Activated CD4-positive, CD25-positive, alpha-beta regulatory T cell (primary cell): Measurements from ENCODE around the gene PACRG.

Source experiments
- DNase-seq, 4 experiments: peaks; one replicate each; lab custom pipeline; 2025; lab: John Stamatoyannopoulos, UW

Gene PACRG

DNA sequence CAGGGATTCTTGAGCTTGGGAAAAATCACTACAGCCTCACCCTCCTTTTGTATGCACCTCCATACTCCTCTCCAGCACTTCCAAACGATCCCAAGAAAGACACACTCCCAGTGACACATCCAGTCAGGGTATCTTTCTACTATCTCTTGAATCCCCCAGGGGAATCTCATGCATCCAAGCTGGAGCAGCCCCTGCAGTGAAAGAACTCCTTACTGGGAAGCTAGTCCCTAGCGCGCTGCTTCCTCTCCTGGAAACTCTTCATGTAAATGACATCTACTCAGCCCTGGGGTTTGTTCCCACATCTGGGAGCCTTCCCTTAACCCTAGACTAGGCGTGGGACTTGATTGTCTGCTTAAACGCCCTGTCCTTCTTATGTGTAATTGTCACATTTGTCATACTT, 357.7 kb downstream of the PACRG start:
- DNase-seq: no peak

DNA sequence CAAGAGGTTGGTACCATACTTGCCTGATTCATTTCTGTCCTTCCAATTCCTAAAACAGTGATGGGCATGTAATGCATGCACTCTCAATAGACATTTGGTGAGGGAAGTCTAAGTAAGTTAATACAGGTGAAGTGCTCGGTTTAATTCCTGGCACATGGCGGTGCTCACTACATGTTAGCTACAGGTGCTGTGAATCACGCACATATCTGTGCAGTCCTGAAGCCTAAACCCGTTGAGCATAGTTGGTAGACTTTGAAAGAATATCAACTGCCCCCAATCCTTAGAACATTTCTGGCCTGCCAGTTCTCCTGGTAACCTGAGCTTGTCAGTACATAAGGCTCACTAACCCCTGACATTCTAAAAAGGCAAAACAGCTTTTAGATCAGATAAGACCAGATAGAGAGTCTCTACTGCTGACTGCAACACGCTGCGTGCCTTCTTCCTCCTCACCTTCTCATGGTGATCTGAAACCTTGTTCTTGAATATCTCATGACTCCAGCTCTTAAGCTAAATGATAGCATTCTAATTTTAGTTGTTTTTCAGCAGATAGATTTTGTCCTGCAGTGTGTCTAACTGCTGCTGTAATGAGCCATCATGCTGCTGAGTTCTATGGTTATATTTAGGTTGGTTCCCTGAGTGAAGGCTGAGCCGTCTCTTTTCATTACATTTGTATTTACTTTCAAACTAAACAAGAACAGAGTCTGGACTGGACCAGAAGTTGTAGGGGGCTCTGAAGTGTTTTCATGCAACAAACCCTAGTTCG, 358.3 kb downstream of the PACRG start:
- DNase-seq: no peak

DNA sequence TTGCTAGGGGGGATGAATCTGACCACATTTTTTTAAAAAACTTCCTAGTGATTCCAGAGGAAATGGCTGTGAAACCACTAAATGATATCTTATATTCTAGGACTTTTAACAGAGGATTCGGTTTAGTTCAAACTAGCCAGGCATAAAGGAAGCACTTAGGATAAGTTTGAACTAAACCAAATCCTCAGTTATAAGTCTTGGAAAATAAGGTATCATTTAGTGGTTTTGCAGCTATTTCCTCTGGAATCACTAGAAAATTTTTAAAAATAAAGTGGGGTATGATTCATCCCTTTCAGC, 358.8 kb downstream of the PACRG start:
- DNase-seq: no peak

DNA sequence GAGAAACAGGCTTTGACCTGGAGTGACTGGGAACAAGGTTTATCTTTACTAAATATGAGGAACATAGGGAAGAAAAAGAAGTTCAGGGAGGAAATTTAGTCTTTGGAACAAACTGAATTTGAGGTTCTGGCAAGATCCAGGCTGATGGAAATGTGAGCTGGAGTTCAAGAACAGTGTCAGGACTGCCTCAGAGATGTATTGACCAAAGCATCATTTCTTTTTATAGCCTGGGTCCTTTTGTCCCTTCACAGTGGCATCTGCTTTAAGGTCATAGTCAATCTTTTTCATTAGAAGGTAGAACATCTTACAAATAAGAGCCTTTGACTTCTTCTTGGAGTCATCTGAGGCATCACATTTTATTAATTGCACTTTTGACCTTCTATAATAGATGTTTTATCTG, 360.2 kb downstream of the PACRG start:
- no peak for DNase-seq

DNA sequence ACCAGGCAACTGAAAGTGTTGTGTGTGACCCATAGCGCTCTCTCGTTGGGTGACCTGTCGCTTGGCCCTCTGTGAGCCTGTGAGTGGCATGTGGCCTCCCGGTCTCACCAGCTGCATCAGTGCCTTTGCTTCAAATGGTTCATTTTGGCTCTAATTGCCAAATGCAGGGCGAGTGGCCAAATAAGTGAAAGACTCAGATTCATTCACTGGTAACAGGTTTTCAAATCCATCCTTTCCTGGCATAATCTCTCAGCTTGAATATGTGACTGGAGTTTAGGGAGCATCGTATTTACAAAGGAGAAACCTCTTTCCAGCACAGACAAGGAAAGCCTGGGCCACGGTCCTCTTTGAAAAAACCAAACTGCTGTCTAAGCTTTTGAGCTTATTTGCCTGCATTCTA, 365.1 kb downstream of the PACRG start:
- DNase-seq: no peak

DNA sequence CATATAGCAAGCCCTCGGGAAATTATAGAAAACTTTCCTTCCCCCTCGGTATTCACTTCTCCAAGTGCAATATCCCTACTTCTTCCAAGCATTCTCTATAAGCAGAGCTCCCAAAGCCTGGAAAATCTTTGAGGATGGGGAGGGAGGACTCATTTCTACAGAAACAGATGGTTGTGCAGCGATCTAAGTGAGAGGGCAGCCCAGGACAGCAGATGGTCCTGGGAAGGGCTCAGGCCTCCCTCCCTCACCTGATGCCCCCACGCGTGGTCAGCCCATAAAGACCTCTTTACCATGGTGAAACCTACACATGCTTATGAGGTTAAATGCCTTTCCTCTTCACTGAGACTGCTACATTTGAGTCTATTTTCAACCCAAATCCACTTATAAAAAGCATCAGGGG, 367.1 kb downstream of the PACRG start:
- no peak for DNase-seq

DNA sequence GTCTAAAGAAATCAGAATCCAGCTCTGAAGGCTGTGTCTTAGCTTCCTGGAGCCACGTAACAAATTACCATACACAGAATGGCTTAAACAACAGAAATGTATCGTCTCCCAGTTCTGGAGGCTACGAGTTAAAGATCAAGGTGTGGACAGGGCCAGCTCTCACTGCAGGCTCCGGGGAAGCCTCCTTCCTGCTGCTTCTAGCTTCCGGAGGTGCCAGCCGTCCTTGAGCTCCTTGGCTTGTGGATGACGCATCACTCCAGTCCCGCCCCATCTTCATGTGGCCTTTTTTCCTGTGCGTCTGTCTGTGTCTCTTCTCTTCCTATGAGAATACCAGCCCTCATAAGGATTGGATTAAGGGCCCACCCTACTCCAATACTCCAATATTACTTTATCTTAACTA, 367.6 kb downstream of the PACRG start:
- DNase-seq: no peak

DNA sequence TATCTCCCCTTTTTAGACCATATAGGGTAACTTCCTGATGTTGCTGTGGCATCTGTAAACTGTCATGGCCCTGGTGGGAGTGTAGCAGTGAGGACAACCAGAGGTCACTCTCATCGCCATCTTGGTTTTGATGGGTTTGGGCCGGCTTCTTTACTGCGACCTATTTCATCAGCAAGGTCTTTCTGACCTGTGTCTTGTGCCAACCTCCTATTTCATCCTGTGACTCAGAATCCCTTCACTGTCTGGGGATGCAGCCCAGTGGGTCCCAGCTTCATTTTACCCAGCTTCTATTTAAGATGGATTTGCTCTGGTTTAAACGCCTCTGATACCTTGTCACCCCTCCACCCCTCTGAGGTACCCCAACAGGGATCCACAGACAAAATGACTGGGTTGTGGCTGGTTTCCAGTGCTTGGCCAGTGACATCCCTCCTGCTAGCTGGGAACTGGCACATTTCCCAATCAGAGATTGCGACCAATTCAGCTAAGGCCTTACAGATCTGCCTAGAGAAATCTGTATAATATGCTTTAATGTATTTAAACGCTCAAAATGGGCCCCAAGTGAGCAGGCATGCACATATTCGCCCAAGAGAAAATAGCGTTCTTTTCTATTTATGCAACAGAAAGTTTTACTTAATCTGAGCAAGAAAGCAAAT, 371.2 kb downstream of the PACRG start:
- DNase-seq: no peak

DNA sequence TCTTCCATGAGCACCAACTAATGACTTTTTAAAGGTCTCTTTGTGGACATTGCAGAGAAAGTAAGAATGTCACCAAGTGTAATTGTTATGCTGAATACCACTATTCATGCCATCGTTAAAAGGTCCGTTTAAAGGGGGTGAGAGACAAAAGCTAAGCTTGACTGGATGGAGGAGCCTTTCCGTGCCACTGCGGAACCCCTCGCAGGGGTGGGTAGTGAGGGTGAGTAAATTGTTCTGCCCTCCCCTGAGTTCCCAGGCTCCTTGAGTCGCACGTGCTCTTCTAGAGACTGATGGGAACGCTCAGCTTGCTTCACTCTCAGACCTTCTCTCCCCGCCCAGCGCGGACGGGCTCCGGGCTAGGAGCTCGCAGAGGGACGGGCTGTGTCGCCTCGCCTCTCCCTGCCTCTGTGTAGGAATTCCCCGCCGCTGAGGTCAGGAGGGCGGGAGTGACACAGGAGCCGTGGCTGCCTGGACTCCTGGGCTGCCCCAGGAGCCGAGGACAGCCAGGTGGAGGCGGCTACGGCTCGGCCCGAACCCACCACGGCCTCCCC, 371.9 kb downstream of the PACRG start:
- no peak for DNase-seq

DNA sequence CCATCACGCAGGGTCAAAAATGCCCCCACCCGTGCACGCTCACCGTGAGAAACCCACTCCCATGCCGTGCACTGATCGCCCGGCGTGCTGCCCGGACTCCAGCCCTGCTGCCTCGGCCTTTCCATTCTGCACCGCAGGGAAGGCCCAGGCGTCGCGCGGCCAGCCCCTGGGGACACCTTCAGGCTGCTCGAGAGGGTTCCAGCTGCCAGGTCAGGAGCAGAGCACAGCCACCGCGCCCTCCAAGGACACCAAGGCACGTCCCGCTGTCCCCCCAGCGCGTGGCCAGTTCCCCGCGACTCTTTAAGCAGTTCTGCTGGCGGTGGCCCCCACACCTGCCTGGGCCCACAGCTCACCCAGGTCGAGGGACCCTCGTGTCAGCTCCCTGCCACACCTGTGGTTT, 372.5 kb downstream of the PACRG start:
- DNase-seq: no peak

DNA sequence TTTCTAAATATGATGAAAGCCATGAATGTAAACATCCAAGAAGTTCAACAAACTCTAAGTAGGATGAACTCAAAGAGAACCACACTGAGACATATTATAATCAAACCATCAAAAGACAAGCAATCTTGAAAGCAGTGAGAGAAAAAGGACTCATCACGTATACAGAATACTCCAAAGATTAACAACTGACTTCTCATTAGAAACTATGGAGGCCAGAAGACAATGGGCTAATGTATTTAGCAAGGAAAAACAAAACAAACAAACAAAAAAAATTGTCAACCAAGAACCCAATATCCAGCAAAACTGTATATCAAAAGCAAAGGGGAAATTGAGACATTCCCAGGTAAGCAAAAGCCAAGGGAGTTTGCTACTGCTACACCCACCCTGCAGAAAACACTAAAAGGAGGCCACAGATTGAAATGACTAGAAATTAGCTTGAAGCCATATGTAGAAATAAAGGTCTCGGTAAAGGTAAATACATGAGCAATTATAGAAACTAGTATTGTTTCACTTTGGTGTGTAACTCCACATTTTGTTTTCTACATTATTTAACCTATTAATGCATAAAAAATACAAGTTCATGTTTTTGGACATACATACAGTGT, 385.7 kb downstream of the PACRG start:
- DNase-seq: no peak

DNA sequence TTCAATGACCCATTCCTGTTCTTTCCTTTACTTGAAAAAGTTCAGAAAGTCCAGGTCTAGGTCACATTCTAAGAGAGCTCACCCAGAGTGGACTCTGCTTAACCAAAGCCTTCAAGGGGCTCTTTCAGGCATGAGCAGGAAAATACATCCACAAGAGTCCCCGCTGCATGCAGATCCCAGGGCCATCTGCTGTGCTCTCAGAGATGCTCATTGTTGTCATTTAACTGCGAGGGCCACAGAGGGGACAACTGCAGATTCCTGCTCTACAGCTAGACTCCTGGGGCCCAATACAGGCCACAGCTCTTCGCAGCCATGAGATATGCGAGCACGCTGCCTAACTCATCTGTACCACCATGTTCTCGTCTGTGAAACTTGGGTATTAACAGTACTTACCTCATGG, 391.2 kb downstream of the PACRG start:
- no peak for DNase-seq

DNA sequence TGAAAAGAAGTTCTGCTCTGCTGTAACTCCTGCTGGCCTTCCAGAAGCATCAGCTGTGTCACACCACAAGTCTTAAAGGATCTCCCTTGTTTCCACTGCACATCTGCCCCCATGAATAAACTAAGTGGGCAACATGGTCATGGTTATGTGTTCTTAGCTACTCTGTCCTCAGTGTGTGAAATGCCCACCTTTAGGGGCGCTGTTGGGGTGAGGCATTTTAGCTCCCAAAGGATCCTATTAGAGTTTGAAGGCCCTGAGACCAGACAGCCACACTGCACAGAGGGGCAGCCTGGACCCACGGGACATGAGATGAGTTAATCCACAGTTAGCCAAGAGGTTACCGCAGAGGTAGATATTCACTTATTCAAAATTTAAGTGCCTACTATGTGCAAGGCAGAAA, 392.4 kb downstream of the PACRG start:
- DNase-seq: no peak

DNA sequence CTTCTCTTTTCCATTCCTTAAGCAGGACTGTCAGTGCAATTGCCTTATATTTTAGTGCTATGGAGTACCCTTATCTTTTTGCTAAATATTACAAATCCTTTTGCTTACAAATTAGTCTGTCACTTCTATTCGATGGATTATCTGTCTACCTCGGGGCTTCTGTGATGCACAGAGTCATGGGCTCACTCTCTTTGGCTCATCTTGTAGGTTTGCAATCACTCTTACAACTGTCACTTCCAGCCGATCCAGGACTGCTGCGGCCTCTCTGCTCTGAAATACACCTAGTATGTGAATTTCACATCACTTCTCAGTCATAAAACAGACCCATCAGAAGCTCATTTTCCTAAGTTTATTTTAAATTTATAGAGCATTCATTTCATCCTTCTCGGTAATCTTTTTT, 393.5 kb downstream of the PACRG start:
- no peak for DNase-seq

DNA sequence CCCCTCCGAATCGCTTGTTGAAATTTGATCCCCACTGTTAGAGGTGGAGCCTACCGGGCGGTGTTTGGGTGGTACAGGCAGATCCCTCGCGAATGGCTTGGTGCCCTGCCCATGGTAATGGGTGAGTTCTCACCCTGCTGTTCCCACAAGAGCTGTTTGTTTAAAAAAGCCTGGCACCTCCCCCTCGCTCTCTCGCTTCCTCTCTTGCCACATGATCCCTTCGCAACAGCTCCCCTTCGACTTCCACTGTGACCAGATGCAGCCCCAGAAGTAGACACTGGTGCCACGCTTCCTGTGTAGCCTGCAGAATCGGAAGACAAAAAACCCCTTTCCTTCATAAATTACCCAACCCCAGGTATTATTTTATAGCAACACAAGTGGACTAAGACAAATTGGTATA, 394.6 kb downstream of the PACRG start:
- DNase-seq: no peak

DNA sequence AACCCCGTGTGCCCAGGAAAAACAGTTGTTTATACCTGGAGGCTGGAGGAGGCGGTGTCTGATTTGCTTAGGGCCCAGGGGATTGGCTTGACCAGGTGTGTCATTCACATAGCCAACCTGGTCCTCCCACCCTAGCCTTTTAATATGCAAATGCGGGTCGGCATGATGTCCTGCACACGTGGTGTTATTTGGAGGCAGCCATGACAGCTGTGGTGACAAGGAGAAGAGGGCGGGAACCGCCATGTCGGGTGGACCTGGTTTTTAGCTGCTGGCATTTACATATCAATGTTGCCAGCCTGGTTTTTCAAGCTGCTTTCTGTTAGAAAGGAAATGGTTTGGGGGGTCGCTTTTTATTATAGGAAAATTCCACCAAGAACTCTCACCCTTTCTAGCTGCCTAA, 395.3 kb downstream of the PACRG start:
- no peak for DNase-seq

DNA sequence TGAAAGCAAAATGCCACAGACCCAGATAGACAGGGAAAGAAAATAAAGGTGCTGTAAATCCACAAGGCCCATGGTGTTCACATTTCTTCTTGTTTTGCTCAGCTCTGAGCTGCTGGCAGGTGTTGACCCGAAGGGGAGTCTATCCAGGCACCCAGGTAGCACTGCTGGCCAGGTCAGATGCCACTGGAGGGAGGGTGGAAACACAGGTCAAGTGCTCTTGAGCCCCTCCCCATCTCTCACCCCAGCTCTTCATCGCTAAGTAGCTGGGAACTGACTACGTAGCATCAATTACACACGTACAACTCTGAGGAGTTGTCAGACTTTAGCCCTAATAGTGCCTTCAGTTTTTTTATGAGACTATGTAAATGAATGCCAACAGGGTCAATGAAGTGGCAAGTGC, 399.0 kb downstream of the PACRG start:
- no peak for DNase-seq

DNA sequence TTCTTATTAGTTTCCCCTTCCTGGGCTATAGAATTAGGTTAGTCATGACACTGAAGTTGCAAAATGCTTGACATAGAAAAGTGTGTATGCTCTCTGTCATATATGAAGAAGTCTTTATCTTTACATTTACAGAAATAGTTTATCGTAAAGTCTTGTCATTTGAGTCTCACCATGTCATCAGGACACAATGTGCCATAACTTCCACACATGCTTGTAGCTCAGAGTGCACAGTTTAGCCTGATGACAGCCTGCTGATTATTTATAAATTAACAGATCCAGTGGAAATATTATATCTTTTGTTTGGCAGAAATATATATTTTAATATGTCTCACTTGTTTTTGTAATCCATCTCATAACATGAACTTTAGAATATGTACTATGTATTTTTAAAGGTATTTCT, 399.8 kb downstream of the PACRG start:
- no peak for DNase-seq

DNA sequence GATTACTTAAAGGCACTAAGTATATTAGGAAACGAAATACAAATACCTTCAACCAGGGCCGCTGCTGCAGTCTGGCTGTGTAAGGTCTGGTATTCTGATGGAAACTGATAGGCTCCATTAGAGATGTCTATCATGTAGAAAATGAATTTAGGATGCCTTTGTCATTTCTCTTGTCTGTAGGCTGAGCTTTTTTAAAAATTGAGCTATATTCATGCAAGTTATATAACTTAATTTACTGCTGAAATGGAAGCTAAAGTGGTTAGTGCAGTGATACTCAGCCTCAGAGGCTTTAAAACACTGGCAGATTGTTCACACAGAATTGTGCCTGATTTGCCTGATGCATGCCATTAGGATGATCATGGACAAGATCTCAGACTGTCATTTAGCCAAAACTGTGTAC, 400.6 kb downstream of the PACRG start:
- no peak for DNase-seq

DNA sequence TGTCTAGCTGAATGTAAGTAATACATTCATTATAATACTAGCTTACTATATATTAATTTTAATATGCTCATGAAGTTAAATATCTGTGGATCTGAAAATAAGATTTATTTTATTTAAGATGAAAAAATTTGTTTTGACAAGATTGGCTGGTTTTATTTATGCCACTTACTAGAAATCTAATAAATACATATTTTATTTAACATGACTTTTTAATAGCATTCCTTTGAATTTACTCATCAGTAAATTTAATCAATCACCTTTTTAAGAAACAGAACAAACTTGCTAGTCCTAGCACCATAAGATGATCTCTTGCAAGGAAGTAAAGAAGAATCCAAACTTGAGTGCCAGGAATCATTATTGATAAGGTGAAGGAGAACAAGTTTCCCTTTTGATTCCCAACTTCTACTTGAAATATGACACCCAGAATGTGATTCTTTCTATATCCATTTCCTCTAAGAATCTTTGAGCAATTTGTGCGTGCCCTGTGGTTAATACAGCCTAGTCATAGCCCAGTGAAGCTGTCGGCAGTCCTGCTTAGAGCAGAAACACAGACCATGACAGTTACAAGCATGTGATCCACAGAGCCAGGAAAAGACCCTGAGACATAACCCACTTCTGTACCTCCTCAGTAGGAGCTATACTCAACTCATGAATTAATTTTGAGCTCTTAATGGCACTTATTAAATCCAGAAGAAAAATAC, 404.4 kb downstream of the PACRG start:
- DNase-seq: no peak

DNA sequence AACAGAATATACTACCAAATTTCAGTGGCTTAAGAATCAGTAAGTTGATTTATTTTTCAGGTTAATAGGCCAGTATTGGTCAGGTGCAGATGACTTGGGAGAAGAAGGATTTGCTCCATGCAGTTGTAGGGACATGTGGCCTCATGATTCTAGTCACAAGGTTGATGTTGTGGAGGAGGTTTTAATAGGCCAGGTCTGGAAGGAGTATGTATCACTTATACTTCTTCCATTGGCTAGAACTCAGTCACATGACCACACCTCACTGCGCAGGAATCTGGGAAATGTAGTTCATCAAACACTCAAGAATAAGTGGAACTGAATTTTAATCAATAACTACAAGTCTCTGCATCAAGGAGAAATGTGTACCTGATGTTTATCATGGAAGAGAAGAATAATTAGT, 405.2 kb downstream of the PACRG start:
- no peak for DNase-seq

DNA sequence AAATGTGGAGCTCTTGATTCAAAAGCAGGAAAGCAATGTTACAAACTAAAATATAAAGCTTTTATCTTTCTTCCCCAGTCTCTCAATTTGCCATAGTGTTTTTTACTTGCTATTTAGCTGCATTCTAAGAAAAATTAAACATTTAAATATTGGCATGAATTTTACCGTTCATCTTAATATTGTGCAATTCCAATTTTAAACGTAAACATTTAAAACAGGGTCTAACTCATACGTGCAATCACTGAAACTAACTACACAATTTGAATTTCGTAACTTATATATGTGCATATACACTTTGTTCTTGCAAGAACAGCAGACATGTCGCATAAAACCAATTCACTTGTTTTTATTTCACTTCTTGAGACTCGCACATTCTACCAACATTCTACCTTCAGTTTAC, 405.9 kb downstream of the PACRG start:
- DNase-seq: no peak
